ENCODE data around the gene LIPE. TPM values are rescaled to one million over a fixed set of nuclear protein-coding genes. Genes with fewer than 3 reads are reported as not detected.

LIPE gene
- total and polyA plus RNA-seq, 2 experiments from 2014 or later: 5.8 to 10.9 TPM

- TF ChIP-seq, protein P1, sequence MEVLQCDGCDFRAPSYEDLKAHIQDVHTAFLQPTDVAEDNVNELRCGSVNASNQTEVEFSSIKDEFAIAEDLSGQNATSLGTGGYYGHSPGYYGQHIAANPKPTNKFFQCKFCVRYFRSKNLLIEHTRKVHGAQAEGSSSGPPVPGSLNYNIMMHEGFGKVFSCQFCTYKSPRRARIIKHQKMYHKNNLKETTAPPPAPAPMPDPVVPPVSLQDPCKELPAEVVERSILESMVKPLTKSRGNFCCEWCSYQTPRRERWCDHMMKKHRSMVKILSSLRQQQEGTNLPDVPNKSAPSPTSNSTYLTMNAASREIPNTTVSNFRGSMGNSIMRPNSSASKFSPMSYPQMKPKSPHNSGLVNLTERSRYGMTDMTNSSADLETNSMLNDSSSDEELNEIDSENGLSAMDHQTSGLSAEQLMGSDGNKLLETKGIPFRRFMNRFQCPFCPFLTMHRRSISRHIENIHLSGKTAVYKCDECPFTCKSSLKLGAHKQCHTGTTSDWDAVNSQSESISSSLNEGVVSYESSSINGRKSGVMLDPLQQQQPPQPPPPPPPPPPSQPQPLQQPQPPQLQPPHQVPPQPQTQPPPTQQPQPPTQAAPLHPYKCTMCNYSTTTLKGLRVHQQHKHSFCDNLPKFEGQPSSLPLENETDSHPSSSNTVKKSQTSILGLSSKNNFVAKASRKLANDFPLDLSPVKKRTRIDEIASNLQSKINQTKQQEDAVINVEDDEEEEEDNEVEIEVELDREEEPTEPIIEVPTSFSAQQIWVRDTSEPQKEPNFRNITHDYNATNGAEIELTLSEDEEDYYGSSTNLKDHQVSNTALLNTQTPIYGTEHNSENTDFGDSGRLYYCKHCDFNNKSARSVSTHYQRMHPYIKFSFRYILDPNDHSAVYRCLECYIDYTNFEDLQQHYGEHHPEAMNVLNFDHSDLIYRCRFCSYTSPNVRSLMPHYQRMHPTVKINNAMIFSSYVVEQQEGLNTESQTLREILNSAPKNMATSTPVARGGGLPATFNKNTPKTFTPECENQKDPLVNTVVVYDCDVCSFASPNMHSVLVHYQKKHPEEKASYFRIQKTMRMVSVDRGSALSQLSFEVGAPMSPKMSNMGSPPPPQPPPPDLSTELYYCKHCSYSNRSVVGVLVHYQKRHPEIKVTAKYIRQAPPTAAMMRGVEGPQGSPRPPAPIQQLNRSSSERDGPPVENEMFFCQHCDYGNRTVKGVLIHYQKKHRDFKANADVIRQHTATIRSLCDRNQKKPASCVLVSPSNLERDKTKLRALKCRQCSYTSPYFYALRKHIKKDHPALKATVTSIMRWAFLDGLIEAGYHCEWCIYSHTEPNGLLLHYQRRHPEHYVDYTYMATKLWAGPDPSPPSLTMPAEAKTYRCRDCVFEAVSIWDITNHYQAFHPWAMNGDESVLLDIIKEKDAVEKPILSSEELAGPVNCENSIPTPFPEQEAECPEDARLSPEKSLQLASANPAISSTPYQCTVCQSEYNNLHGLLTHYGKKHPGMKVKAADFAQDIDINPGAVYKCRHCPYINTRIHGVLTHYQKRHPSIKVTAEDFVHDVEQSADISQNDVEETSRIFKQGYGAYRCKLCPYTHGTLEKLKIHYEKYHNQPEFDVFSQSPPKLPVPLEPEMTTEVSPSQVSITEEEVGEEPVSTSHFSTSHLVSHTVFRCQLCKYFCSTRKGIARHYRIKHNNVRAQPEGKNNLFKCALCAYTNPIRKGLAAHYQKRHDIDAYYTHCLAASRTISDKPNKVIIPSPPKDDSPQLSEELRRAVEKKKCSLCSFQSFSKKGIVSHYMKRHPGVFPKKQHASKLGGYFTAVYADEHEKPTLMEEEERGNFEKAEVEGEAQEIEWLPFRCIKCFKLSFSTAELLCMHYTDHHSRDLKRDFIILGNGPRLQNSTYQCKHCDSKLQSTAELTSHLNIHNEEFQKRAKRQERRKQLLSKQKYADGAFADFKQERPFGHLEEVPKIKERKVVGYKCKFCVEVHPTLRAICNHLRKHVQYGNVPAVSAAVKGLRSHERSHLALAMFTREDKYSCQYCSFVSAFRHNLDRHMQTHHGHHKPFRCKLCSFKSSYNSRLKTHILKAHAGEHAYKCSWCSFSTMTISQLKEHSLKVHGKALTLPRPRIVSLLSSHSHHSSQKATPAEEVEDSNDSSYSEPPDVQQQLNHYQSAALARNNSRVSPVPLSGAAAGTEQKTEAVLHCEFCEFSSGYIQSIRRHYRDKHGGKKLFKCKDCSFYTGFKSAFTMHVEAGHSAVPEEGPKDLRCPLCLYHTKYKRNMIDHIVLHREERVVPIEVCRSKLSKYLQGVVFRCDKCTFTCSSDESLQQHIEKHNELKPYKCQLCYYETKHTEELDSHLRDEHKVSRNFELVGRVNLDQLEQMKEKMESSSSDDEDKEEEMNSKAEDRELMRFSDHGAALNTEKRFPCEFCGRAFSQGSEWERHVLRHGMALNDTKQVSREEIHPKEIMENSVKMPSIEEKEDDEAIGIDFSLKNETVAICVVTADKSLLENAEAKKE (CRISPR knock-in tag; IDR thresholded peaks at IDR 0.05): no peak
- TF ChIP-seq, protein P2, sequence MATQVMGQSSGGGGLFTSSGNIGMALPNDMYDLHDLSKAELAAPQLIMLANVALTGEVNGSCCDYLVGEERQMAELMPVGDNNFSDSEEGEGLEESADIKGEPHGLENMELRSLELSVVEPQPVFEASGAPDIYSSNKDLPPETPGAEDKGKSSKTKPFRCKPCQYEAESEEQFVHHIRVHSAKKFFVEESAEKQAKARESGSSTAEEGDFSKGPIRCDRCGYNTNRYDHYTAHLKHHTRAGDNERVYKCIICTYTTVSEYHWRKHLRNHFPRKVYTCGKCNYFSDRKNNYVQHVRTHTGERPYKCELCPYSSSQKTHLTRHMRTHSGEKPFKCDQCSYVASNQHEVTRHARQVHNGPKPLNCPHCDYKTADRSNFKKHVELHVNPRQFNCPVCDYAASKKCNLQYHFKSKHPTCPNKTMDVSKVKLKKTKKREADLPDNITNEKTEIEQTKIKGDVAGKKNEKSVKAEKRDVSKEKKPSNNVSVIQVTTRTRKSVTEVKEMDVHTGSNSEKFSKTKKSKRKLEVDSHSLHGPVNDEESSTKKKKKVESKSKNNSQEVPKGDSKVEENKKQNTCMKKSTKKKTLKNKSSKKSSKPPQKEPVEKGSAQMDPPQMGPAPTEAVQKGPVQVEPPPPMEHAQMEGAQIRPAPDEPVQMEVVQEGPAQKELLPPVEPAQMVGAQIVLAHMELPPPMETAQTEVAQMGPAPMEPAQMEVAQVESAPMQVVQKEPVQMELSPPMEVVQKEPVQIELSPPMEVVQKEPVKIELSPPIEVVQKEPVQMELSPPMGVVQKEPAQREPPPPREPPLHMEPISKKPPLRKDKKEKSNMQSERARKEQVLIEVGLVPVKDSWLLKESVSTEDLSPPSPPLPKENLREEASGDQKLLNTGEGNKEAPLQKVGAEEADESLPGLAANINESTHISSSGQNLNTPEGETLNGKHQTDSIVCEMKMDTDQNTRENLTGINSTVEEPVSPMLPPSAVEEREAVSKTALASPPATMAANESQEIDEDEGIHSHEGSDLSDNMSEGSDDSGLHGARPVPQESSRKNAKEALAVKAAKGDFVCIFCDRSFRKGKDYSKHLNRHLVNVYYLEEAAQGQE (IDR thresholded peaks at IDR 0.05; ENCODE audit: unreplicated experiment): no peak
- TF ChIP-seq CREB1 (CRISPR knock-in tag; IDR thresholded peaks at IDR 0.05; ENCODE audit: low read depth) (no peak), EZH2 (IDR thresholded peaks at IDR 0.05; ENCODE audit: low read depth, unreplicated experiment) (no peak), POLR2AphosphoS5 (IDR thresholded peaks at IDR 0.05; ENCODE audit: low read depth) (no peak), EZH2phosphoT487 (IDR thresholded peaks at IDR 0.05; ENCODE audit: unreplicated experiment) (no peak), ZNF331 (CRISPR knock-in tag; IDR thresholded peaks at IDR 0.05; ENCODE audit: low read depth) (no peak)
- TF ChIP-seq, protein P3, sequence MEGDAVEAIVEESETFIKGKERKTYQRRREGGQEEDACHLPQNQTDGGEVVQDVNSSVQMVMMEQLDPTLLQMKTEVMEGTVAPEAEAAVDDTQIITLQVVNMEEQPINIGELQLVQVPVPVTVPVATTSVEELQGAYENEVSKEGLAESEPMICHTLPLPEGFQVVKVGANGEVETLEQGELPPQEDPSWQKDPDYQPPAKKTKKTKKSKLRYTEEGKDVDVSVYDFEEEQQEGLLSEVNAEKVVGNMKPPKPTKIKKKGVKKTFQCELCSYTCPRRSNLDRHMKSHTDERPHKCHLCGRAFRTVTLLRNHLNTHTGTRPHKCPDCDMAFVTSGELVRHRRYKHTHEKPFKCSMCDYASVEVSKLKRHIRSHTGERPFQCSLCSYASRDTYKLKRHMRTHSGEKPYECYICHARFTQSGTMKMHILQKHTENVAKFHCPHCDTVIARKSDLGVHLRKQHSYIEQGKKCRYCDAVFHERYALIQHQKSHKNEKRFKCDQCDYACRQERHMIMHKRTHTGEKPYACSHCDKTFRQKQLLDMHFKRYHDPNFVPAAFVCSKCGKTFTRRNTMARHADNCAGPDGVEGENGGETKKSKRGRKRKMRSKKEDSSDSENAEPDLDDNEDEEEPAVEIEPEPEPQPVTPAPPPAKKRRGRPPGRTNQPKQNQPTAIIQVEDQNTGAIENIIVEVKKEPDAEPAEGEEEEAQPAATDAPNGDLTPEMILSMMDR (conservative IDR thresholded peaks at IDR 0.05; ENCODE audit: low read depth in 2 of 2): no peak
Measured at GRCh38 chr19:42356686-42357085, 70.5 kb downstream of the LIPE start (continued).

All from GM23338 (cell line).